GM12878 (cell line): ENCODE results near the gene SERINC5. TPM values are rescaled to one million over a fixed set of nuclear protein-coding genes. Genes with fewer than 3 reads are reported as not detected.

Source experiments
- ATAC-seq: fragments of 200-7000 bp; cut with Tn5 transposase; 3 replicates; pipeline ENCODE4 v1.9.1; 2020; ENCODE audit warnings: mild to moderate bottlenecking, moderate library complexity
- BruUV-seq: library from RNA; stranded (reverse); fragments of 400-500 nt; replicated peaks from 2 replicates; lab custom pipeline; 2021; lab: Mats Ljungman, UMichigan
- CTCF ChIA-PET: fragments of 300-600 bp; sonication (Branson Sonifier 250); formaldehyde crosslinking; extraction: SDS; loops from one replicate; lab custom pipeline; 2021; ENCODE audit warnings: inconsistent platforms; lab: Yijun Ruan, JAX
- POLR2A ChIA-PET: fragments of 350-600 bp; formaldehyde crosslinking; extraction: SDS; loops from one replicate; lab custom pipeline; 2021; ENCODE audit warnings: inconsistent platforms; lab: Charles Lee
- RAD21 ChIA-PET: fragments of 300-600 bp; sonication (Branson Sonifier 250); formaldehyde crosslinking; loops from one replicate; lab custom pipeline; 2023; ENCODE audit warnings: antibody characterized with exemption; ENCODE audit not compliant: unreplicated experiment; lab: Charles Lee
- SMC1A ChIA-PET: fragments of 300-600 bp; sonication (Branson Sonifier 250); formaldehyde crosslinking; loops from one replicate; lab custom pipeline; 2023; ENCODE audit not compliant: unreplicated experiment, uncharacterized antibody; lab: Charles Lee
- DNase-seq: peaks from one replicate; pipeline ENCODE4 v3.0.0-alpha.2; 2011; ENCODE audit warnings: low read depth, low spot score
- FAIRE-seq: peaks from 3 replicates; lab custom pipeline; 2011; peaks lifted over from hg19 to GRCh38; lab: Jason Lieb, UNC
- H2AFZ ChIP-seq: 2 replicates; pipeline ENCODE4 v1.6.0; 2011; ENCODE audit warnings: low read depth, low read length, control low read depth; ENCODE audit not compliant: control insufficient read depth
- H3K27ac ChIP-seq: 2 replicates; pipeline ENCODE4 v1.5.1; 2011; ENCODE audit warnings: control low read depth; ENCODE audit not compliant: control insufficient read depth, insufficient read depth
- H3K27me3 ChIP-seq, 2 experiments: replicated peaks in 1 of 2; 2 replicates each; pipeline versions ENCODE4 v1.6.0 to v1.6.1; 2011; ENCODE audit warnings: low read length in 1 of 2; ENCODE audit not compliant: control insufficient read depth in 2 of 2, insufficient read depth in 2 of 2
- H3K36me3 ChIP-seq, 2 experiments: 2 replicates each; pipeline ENCODE4 v1.5.1; 2011; ENCODE audit warnings: low read length in 1 of 2; ENCODE audit not compliant: control insufficient read depth in 2 of 2, insufficient read depth in 2 of 2
- H3K4me1 ChIP-seq: 2 replicates; pipeline ENCODE4 v1.6.1; 2011; ENCODE audit warnings: mild to moderate bottlenecking, low read length, moderate library complexity, mixed read lengths; ENCODE audit not compliant: control insufficient read depth, insufficient read depth
- H3K4me2 ChIP-seq: 2 replicates; pipeline ENCODE4 v1.6.0; 2011; ENCODE audit warnings: control low read depth; ENCODE audit not compliant: control insufficient read depth, insufficient read depth
- H3K4me3 ChIP-seq: fragments of 200-600 bp; sonication (generic); 2 replicates; pipeline ENCODE4 v1.5.1; 2016
- H3K79me2 ChIP-seq: 2 replicates; pipeline ENCODE4 v1.6.0; 2011; ENCODE audit warnings: low read length; ENCODE audit not compliant: control insufficient read depth, insufficient read depth
- H3K9ac ChIP-seq: 2 replicates; pipeline ENCODE4 v1.8.0; 2011; ENCODE audit warnings: low read length, control low read depth, mixed read lengths; ENCODE audit not compliant: control insufficient read depth, insufficient read depth
- H3K9me3 ChIP-seq: replicated peaks from 3 replicates; pipeline ENCODE4 v1.5.1; 2011; ENCODE audit warnings: mild to moderate bottlenecking, low read length; ENCODE audit not compliant: control insufficient read depth, insufficient read depth
- H4K20me1 ChIP-seq: 2 replicates; pipeline ENCODE4 v1.6.0; 2011; ENCODE audit not compliant: control insufficient read depth, insufficient read depth
- GATAD2B ChIP-seq: fragments of 450-650 bp; conservative IDR thresholded peaks from 2 replicates; pipeline ENCODE4 v1.6.1; 2017; ENCODE audit warnings: low read depth, mild to moderate bottlenecking, moderate library complexity
- HDAC2 ChIP-seq: fragments of 200-600 bp; sonication (generic); IDR thresholded peaks from 2 replicates; pipeline ENCODE4 v1.6.1; 2017
- IKZF2 ChIP-seq, 2 experiments: fragments of 450-650 bp; IDR thresholded peaks; 2 replicates each; pipeline ENCODE4 v1.6.1; 2017; ENCODE audit warnings: mild to moderate bottlenecking in 2 of 2, moderate library complexity in 2 of 2
- NBN ChIP-seq: fragments of 450-650 bp; IDR thresholded peaks from 2 replicates; pipeline ENCODE4 v1.6.1; 2016
- RB1 ChIP-seq: fragments of 450-650 bp; formaldehyde crosslinking; IDR thresholded peaks from 2 replicates; pipeline ENCODE4 v1.6.1; 2017; ENCODE audit warnings: mild to moderate bottlenecking, borderline replicate concordance
- SKIL ChIP-seq: fragments of 450-650 bp; IDR thresholded peaks from 2 replicates; pipeline ENCODE4 v1.6.1; 2017; ENCODE audit warnings: mild to moderate bottlenecking, low read depth, inconsistent platforms; ENCODE audit not compliant: poor library complexity, severe bottlenecking
- TARDBP ChIP-seq: IDR thresholded peaks from 2 replicates; pipeline ENCODE4 v1.6.1; 2016; ENCODE audit warnings: borderline replicate concordance
- TCF12 ChIP-seq: IDR thresholded peaks from 2 replicates; pipeline ENCODE4 v1.6.1; 2011; ENCODE audit warnings: low read depth, mild to moderate bottlenecking, low read length
- ZBTB11 ChIP-seq: fragments of 450-650 bp; formaldehyde crosslinking; IDR thresholded peaks from 2 replicates; pipeline ENCODE4 v1.5.0; 2022; ENCODE audit warnings: mild to moderate bottlenecking, missing genetic modification characterization
- WGBS: methylation state at CpG from one replicate; pipeline ENCODE4 v1.1.6; 2016; ENCODE audit warnings: low lambda C conversion rate; ENCODE audit not compliant: insufficient replicate concordance, insufficient coverage; ENCODE audit errors: missing lambda C conversion rate; 5-methylcytosine and 5-hydroxymethylcytosine counted together
- in situ Hi-C: fragments of 300-500 bp; cut with MboI; formaldehyde crosslinking; loops from 9 replicates; pipeline ENCODE4 v1.14.3; 2018; ENCODE audit warnings: mixed read lengths
- intact Hi-C: fragments of 100-400 bp; cut with micrococcal nuclease; formaldehyde crosslinking; loops from one replicate; pipeline ENCODE4 v1.14.2; 2022; ENCODE audit not compliant: unreplicated experiment
- polyA plus RNA-seq, 11 experiments: library from polyadenylated mRNA; depleted of rRNA in 4 of 11; unstranded in 6 of 11; stranded (reverse) in 5 of 11; fragments of >200 nt; fragmentation: Nextera tagmentation in 4 of 11; fragmentation: Illumina TruSeq in 1 of 11; extraction: Ambion mirVana in 4 of 11; extraction: Trizol in 1 of 11; gene quantifications; 1 replicate in 1 of 11; 2 replicates in 10 of 11; pipeline versions ENCODE4 v1.2.1 to v1.2.3, GENCODE V29; 2011 to 2016; ENCODE audit warnings: inconsistent platforms in 2 of 11, missing spikeins in 2 of 11, low read depth in 1 of 11
- total RNA-seq, 4 experiments: library from RNA; depleted of rRNA in 3 of 4; stranded (reverse); fragments of >200 nt in 3 of 4; fragmentation: Illumina TruSeq in 1 of 4; extraction: Trizol in 1 of 4; gene quantifications; 2 replicates each; pipeline versions ENCODE4 v1.2.1 to v1.2.3, GENCODE V29; 2013 to 2021
- TF ChIP-seq, protein P1 (sequence below): fragments of 450-650 bp; IDR thresholded peaks from 2 replicates; pipeline ENCODE4 v1.6.1; 2016; ENCODE audit warnings: mild to moderate bottlenecking, moderate library complexity, borderline replicate concordance
- TF ChIP-seq, protein P2 (sequence below): fragments of 450-650 bp; IDR thresholded peaks from 2 replicates; pipeline ENCODE4 v1.6.1; 2017; ENCODE audit warnings: mild to moderate bottlenecking, moderate library complexity

SERINC5 gene
- total and polyA plus RNA-seq, 10 of the 15 experiments (the other 5 are each of a cell fraction or from before 2014, with no cell fraction given) = 0.66 to 7.0 (median 2.8) TPM

- ChIA-PET POLR2A (no interaction called here), CTCF (no interaction called here), SMC1A (interaction anchor here (0.6 to 2.2 kb wide), 2 partner anchors 157 to 225 kb away, joined by 3 to 12 read pairs; no protein-coding TSS in a partner anchor), RAD21 (no interaction called here)
- 72% methylated on average over 15 of the region's 15 CpGs for WGBS
- FAIRE-seq (no peak), ATAC-seq (no peak), DNase-seq (no peak)
- H3K4me3 ChIP-seq = no peak overlapping the region
- H3K9me3 ChIP-seq = no peaks in the 10 kb centered on the region
- no peaks in the 10 kb centered on the region for H4K20me1 ChIP-seq
- H3K27me3 ChIP-seq = no peaks in the 10 kb centered on the region
- no peak overlapping the region for H3K4me2 ChIP-seq
- BruUV-seq = no TSS peak
- intact Hi-C loops = loop anchor here (2.0 to 5.0 kb wide), 4 partner anchors 91 to 380 kb away; partner anchors contain the start of gene MTX3
- no peak overlapping the region for H3K9ac ChIP-seq
- in situ Hi-C loops = loop anchor here (5.0 kb wide), 1 partner anchor 520 kb away; no protein-coding TSS in a partner anchor
- no peaks in the 10 kb centered on the region for H3K4me1 ChIP-seq
- H3K27ac ChIP-seq = no peak overlapping the region
- no peaks in the 10 kb centered on the region for H3K79me2 ChIP-seq
- H2AFZ ChIP-seq = no peak overlapping the region
- H3K36me3 ChIP-seq = no peaks in the 10 kb centered on the region
- TF ChIP-seq RB1 = no peak
- TF ChIP-seq NBN = no peak
- TF ChIP-seq, protein P1, sequence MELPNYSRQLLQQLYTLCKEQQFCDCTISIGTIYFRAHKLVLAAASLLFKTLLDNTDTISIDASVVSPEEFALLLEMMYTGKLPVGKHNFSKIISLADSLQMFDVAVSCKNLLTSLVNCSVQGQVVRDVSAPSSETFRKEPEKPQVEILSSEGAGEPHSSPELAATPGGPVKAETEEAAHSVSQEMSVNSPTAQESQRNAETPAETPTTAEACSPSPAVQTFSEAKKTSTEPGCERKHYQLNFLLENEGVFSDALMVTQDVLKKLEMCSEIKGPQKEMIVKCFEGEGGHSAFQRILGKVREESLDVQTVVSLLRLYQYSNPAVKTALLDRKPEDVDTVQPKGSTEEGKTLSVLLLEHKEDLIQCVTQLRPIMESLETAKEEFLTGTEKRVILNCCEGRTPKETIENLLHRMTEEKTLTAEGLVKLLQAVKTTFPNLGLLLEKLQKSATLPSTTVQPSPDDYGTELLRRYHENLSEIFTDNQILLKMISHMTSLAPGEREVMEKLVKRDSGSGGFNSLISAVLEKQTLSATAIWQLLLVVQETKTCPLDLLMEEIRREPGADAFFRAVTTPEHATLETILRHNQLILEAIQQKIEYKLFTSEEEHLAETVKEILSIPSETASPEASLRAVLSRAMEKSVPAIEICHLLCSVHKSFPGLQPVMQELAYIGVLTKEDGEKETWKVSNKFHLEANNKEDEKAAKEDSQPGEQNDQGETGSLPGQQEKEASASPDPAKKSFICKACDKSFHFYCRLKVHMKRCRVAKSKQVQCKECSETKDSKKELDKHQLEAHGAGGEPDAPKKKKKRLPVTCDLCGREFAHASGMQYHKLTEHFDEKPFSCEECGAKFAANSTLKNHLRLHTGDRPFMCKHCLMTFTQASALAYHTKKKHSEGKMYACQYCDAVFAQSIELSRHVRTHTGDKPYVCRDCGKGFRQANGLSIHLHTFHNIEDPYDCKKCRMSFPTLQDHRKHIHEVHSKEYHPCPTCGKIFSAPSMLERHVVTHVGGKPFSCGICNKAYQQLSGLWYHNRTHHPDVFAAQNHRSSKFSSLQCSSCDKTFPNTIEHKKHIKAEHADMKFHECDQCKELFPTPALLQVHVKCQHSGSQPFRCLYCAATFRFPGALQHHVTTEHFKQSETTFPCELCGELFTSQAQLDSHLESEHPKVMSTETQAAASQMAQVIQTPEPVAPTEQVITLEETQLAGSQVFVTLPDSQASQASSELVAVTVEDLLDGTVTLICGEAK = no peak
- no peak for TF ChIP-seq SKIL
- no peak for TF ChIP-seq IKZF2 (IDR thresholded peaks at IDR 0.05)
- no peak for TF ChIP-seq HDAC2
- TF ChIP-seq GATAD2B = no peak
- TF ChIP-seq, protein P2, sequence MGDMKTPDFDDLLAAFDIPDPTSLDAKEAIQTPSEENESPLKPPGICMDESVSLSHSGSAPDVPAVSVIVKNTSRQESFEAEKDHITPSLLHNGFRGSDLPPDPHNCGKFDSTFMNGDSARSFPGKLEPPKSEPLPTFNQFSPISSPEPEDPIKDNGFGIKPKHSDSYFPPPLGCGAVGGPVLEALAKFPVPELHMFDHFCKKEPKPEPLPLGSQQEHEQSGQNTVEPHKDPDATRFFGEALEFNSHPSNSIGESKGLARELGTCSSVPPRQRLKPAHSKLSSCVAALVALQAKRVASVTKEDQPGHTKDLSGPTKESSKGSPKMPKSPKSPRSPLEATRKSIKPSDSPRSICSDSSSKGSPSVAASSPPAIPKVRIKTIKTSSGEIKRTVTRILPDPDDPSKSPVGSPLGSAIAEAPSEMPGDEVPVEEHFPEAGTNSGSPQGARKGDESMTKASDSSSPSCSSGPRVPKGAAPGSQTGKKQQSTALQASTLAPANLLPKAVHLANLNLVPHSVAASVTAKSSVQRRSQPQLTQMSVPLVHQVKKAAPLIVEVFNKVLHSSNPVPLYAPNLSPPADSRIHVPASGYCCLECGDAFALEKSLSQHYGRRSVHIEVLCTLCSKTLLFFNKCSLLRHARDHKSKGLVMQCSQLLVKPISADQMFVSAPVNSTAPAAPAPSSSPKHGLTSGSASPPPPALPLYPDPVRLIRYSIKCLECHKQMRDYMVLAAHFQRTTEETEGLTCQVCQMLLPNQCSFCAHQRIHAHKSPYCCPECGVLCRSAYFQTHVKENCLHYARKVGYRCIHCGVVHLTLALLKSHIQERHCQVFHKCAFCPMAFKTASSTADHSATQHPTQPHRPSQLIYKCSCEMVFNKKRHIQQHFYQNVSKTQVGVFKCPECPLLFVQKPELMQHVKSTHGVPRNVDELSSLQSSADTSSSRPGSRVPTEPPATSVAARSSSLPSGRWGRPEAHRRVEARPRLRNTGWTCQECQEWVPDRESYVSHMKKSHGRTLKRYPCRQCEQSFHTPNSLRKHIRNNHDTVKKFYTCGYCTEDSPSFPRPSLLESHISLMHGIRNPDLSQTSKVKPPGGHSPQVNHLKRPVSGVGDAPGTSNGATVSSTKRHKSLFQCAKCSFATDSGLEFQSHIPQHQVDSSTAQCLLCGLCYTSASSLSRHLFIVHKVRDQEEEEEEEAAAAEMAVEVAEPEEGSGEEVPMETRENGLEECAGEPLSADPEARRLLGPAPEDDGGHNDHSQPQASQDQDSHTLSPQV = no peak
- TF ChIP-seq ZBTB11 (CRISPR knock-in tag) = no peak
- TF ChIP-seq TCF12 = no peak
- no peak for TF ChIP-seq TARDBP
Observed at GRCh38 chr5:80082281-80082680, 173.6 kb downstream of the SERINC5 start.
